HL-60 (cell line): Measurements from ENCODE around the gene ANXA10.

Experiments used
- DNase-seq, 2 experiments: peaks; one replicate each; pipeline ENCODE4 v3.0.0-alpha.2; 2010 to 2020; ENCODE audit warnings: low read depth in 1 of 2, low spot score in 1 of 2
- H3K27ac ChIP-seq: fragments of 250-450 bp; sonication (Bioruptor Pico); replicated peaks from 2 replicates; pipeline ENCODE4 v1.5.1; 2020; ENCODE audit warnings: mild to moderate bottlenecking, moderate library complexity
- H3K27me3 ChIP-seq: fragments of 250-450 bp; sonication (Bioruptor Pico); 2 replicates; pipeline ENCODE4 v1.5.1; 2021; ENCODE audit warnings: mild to moderate bottlenecking, moderate library complexity; ENCODE audit not compliant: insufficient read depth, poor library complexity, severe bottlenecking
- H3K4me3 ChIP-seq: replicated peaks from 2 replicates; pipeline ENCODE4 v1.5.1; 2011; ENCODE audit warnings: mild to moderate bottlenecking, control low read depth, low read length; ENCODE audit not compliant: insufficient read depth
- GABPA ChIP-seq: IDR thresholded peaks from 2 replicates; pipeline ENCODE4 v1.6.1; 2012; ENCODE audit warnings: low read depth
- POLR2AphosphoS5 ChIP-seq: IDR thresholded peaks from 2 replicates; pipeline ENCODE4 v1.6.1; 2012; ENCODE audit warnings: low read depth
- REST ChIP-seq: IDR thresholded peaks from 2 replicates; pipeline ENCODE4 v1.6.1; 2012; ENCODE audit warnings: low read depth; ENCODE audit not compliant: insufficient replicate concordance
- SPI1 ChIP-seq: IDR thresholded peaks from 2 replicates; pipeline ENCODE4 v1.6.1; 2012; ENCODE audit warnings: low read depth, mild to moderate bottlenecking, borderline replicate concordance
- TF ChIP-seq, protein P1 (sequence below): IDR thresholded peaks from one replicate; pipeline ENCODE4 v1.5.1; 2011; ENCODE audit warnings: low read length, control low read depth, inconsistent platforms; ENCODE audit not compliant: insufficient read depth

ANXA10 gene

GRCh38 chr4:168162604-168163003 is 70.3 kb downstream of the ANXA10 start:
- DNase-seq, result no peak
- Histone ChIP-seq H3K27me3 (no peaks in the 10 kb centered on the region), H3K27ac (no peak overlapping the region)

GRCh38 chr4:168163106-168163505 is 70.8 kb downstream of the ANXA10 start:
- no peak for TF ChIP-seq SPI1
- TF ChIP-seq, protein P1, sequence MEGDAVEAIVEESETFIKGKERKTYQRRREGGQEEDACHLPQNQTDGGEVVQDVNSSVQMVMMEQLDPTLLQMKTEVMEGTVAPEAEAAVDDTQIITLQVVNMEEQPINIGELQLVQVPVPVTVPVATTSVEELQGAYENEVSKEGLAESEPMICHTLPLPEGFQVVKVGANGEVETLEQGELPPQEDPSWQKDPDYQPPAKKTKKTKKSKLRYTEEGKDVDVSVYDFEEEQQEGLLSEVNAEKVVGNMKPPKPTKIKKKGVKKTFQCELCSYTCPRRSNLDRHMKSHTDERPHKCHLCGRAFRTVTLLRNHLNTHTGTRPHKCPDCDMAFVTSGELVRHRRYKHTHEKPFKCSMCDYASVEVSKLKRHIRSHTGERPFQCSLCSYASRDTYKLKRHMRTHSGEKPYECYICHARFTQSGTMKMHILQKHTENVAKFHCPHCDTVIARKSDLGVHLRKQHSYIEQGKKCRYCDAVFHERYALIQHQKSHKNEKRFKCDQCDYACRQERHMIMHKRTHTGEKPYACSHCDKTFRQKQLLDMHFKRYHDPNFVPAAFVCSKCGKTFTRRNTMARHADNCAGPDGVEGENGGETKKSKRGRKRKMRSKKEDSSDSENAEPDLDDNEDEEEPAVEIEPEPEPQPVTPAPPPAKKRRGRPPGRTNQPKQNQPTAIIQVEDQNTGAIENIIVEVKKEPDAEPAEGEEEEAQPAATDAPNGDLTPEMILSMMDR, result no peak
- TF ChIP-seq GABPA, result no peak
- TF ChIP-seq REST, result no peak
- no peak for TF ChIP-seq POLR2AphosphoS5
- Histone ChIP-seq H3K27me3 (no peaks in the 10 kb centered on the region), H3K27ac (no peak overlapping the region), H3K4me3 (no peak overlapping the region)
- DNase-seq, result no peak

More at GRCh38 chr4:168162604-168163003, 70.3 kb downstream of the ANXA10 start:
- TF ChIP-seq, protein P1, result no peak
- no peak for TF ChIP-seq SPI1
- no peak for TF ChIP-seq REST
- no peak for TF ChIP-seq GABPA
- no peak for TF ChIP-seq POLR2AphosphoS5
- no peak overlapping the region for H3K4me3 ChIP-seq

DNA sequence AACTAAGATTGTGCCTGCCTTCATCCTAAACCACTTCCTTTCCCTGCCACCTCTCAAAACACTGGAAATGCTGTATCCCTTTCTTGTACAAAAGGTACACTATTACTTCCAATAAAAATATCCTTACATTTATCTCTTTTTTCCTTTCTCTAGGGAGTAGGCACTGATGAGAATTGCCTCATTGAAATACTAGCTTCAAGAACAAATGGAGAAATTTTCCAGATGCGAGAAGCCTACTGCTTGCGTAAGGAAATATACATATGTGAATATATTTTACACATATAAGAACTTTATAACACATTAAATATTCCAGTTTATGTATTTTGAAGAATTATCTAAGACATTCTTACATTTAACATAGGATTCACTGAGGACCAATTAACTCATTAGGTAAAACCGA is 71.7 kb downstream of the ANXA10 start:
- DNase-seq, result no peak
- no peaks in the 10 kb centered on the region for H3K27me3 ChIP-seq
- H3K4me3 ChIP-seq, result no peak overlapping the region
- no peak overlapping the region for H3K27ac ChIP-seq
- TF ChIP-seq REST, result no peak
- TF ChIP-seq SPI1, result no peak
- no peak for TF ChIP-seq GABPA
- TF ChIP-seq POLR2AphosphoS5, result no peak
- TF ChIP-seq, protein P1, result no peak
